SU-DHL-6 (cell line): Measurements from ENCODE around the gene DAO.

Experiments used
- H2AFZ ChIP-seq: fragments of 200-600 bp; sonication (generic); 2 replicates; pipeline ENCODE4 v1.6.1; 2014; ENCODE audit warnings: low read depth, mild to moderate bottlenecking, moderate library complexity, mixed read lengths, antibody characterized with exemption, low read length; ENCODE audit not compliant: severe bottlenecking
- H3F3A ChIP-seq: fragments of 200-600 bp; shearing (Covaris generic); 2 replicates; pipeline ENCODE4 v1.6.0; 2016; ENCODE audit warnings: antibody characterized with exemption, mild to moderate bottlenecking; ENCODE audit not compliant: insufficient read depth
- H3K27ac ChIP-seq: fragments of 200-600 bp; sonication (generic); 2 replicates; pipeline ENCODE4 v1.5.1; 2016; ENCODE audit warnings: low read depth, mild to moderate bottlenecking, low read length, moderate library complexity, mixed read lengths
- H3K27me3 ChIP-seq: fragments of 200-600 bp; sonication (generic), shearing (Covaris generic); 2 replicates; pipeline ENCODE4 v1.6.0; 2014; ENCODE audit warnings: mild to moderate bottlenecking, low read length
- H3K36me3 ChIP-seq: fragments of 200-600 bp; sonication (generic); 2 replicates; pipeline ENCODE4 v1.6.1; 2014; ENCODE audit warnings: mild to moderate bottlenecking, low read length, mixed read lengths
- H3K4me2 ChIP-seq: fragments of 300-600, 200-600 bp; shearing (Covaris generic), sonication (generic); 2 replicates; pipeline ENCODE4 v1.6.0; 2014; ENCODE audit warnings: low read length, low read depth, mild to moderate bottlenecking; ENCODE audit not compliant: poor library complexity, severe bottlenecking
- H3K4me3 ChIP-seq: fragments of 200-600 bp; sonication (generic); 2 replicates; pipeline ENCODE4 v1.5.1; 2014; ENCODE audit warnings: antibody characterized with exemption, low read length, mild to moderate bottlenecking, mixed read lengths; ENCODE audit not compliant: insufficient read depth, poor library complexity, severe bottlenecking
- H3K79me2 ChIP-seq: fragments of 200-600 bp; sonication (generic); 2 replicates; pipeline ENCODE4 v1.6.1; 2014; ENCODE audit warnings: mild to moderate bottlenecking, low read length, moderate library complexity; ENCODE audit not compliant: insufficient read depth
- H3K9ac ChIP-seq: fragments of 200-600 bp; sonication (generic); 2 replicates; pipeline ENCODE4 v1.7.0; 2014; ENCODE audit warnings: mild to moderate bottlenecking, low read length
- H3K9me2 ChIP-seq: fragments of 200-600 bp; sonication (generic); replicated peaks from 2 replicates; pipeline ENCODE4 v1.6.1; 2014; ENCODE audit warnings: low read length; ENCODE audit not compliant: insufficient read depth
- H3K9me3 ChIP-seq: fragments of 200-600 bp; sonication (generic); 2 replicates; pipeline ENCODE4 v1.6.1; 2014; ENCODE audit warnings: low read length, mixed read lengths; ENCODE audit not compliant: insufficient read depth
- H4K20me1 ChIP-seq: fragments of 200-600 bp; sonication (generic); 2 replicates; pipeline ENCODE4 v1.6.1; 2014; ENCODE audit warnings: low read depth, mild to moderate bottlenecking, antibody characterized with exemption, low read length, moderate library complexity, mixed read lengths
- EZH2phosphoT487 ChIP-seq: fragments of 200-600 bp; sonication (generic), shearing (Covaris generic); conservative IDR thresholded peaks from 2 replicates; pipeline ENCODE4 v1.6.1; 2018; ENCODE audit warnings: mild to moderate bottlenecking, antibody characterized with exemption, low read length, moderate library complexity, mixed read lengths
- TF ChIP-seq, protein P1 (sequence below): fragments of 200-600 bp; sonication (generic); IDR thresholded peaks from one replicate; pipeline ENCODE4 v1.5.1; 2017; ENCODE audit warnings: antibody characterized with exemption, mild to moderate bottlenecking, low read length, moderate library complexity; ENCODE audit not compliant: insufficient read depth, poor library complexity, severe bottlenecking

Gene DAO

DNA sequence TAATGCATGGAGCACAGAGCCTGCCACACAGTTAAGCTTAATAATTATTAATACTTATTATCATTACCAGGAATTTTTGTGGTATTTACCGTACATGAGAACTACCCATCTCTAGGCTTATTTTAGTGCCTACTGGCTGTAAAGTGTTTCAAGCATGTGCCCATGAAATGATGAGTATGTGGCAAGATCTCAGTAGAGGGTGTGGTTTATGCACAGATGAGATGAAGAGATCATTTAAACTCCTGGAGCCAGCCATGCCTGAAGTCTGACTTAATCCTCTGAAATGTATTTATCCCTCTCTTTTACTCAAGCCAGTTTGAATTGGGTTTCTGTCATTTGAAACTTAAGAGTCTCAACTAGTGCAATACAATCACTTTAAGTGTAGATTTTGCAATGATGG is 60.2 kb downstream of the DAO start:
- Histone ChIP-seq H3K79me2 (no peaks in the 10 kb centered on the region), H3K27me3 (no peaks in the 10 kb centered on the region), H3K4me3 (no peak overlapping the region), H3K9me3 (no peaks in the 10 kb centered on the region), H3K9me2 (no peaks in the 10 kb centered on the region), H2AFZ (no peak overlapping the region), H4K20me1 (no peaks in the 10 kb centered on the region), H3K27ac (no peak overlapping the region), H3K4me2 (no peak overlapping the region), H3K9ac (no peak overlapping the region), H3K36me3 (no peaks in the 10 kb centered on the region), H3F3A (no peaks in the 10 kb centered on the region)
- TF ChIP-seq, protein P1, sequence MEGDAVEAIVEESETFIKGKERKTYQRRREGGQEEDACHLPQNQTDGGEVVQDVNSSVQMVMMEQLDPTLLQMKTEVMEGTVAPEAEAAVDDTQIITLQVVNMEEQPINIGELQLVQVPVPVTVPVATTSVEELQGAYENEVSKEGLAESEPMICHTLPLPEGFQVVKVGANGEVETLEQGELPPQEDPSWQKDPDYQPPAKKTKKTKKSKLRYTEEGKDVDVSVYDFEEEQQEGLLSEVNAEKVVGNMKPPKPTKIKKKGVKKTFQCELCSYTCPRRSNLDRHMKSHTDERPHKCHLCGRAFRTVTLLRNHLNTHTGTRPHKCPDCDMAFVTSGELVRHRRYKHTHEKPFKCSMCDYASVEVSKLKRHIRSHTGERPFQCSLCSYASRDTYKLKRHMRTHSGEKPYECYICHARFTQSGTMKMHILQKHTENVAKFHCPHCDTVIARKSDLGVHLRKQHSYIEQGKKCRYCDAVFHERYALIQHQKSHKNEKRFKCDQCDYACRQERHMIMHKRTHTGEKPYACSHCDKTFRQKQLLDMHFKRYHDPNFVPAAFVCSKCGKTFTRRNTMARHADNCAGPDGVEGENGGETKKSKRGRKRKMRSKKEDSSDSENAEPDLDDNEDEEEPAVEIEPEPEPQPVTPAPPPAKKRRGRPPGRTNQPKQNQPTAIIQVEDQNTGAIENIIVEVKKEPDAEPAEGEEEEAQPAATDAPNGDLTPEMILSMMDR: no peak
- no peak for TF ChIP-seq EZH2phosphoT487

DNA sequence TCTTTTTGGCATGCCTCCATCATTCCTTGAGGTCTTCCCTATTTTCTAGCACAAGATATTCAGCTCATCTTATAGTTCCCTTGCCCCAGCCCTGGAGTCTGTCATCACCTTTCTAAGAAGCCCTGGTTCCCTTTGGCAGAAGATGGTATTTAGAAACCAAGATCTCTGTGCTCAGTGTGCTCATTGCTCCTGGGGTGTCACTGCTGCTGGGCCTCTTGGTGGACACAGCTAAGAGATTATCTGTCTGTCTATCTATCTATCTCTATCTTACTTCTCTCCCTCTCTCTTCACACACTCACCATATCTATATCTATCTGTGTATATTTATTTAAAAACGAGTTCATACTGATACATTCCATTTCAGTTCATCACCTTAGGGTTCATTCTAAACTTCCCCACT is 67.2 kb downstream of the DAO start:
- H3K4me3 ChIP-seq: no peak overlapping the region
- H3K36me3 ChIP-seq: no peaks in the 10 kb centered on the region
- no peaks in the 10 kb centered on the region for H3K9me2 ChIP-seq
- H4K20me1 ChIP-seq: no peaks in the 10 kb centered on the region
- no peak overlapping the region for H3K27ac ChIP-seq
- no peak overlapping the region for H3K4me2 ChIP-seq
- H3K9ac ChIP-seq: no peak overlapping the region
- TF ChIP-seq, protein P1: no peak
- no peak for TF ChIP-seq EZH2phosphoT487
- no peaks in the 10 kb centered on the region for H3K79me2 ChIP-seq
- no peaks in the 10 kb centered on the region for H3K27me3 ChIP-seq
- H2AFZ ChIP-seq: no peak overlapping the region
- no peaks in the 10 kb centered on the region for H3F3A ChIP-seq
- no peaks in the 10 kb centered on the region for H3K9me3 ChIP-seq

DNA sequence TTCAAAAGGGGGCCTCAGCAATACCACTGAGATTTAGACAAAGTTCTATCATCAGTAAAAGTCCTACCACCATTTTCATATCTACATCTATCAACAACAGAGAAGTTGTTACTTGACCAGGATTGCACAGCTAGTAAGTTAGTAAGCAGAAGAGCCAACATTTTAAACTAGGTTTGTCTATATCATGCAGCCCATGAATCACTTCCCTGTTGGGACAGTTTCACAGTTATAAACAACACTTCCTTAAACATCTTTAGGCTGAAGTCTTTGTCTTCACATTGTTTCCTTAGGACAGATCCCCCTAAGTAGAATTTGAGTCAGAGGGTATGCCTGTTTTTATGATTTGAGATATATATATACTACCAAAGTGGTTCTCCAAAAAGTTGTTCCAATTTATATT is 68.5 kb downstream of the DAO start:
- TF ChIP-seq EZH2phosphoT487: no peak
- TF ChIP-seq, protein P1: no peak
- Histone ChIP-seq H3K4me3 (no peak overlapping the region), H3K9ac (no peak overlapping the region)

More for the DNA sequence above, 68.5 kb downstream of the DAO start:
- no peaks in the 10 kb centered on the region for H3K9me3 ChIP-seq
- no peaks in the 10 kb centered on the region for H3K79me2 ChIP-seq
- H3K27me3 ChIP-seq: no peaks in the 10 kb centered on the region
- H3F3A ChIP-seq: no peaks in the 10 kb centered on the region
- H3K9me2 ChIP-seq: no peaks in the 10 kb centered on the region
- H2AFZ ChIP-seq: no peak overlapping the region
- no peaks in the 10 kb centered on the region for H4K20me1 ChIP-seq
- no peak overlapping the region for H3K27ac ChIP-seq
- no peaks in the 10 kb centered on the region for H3K36me3 ChIP-seq
- H3K4me2 ChIP-seq: no peak overlapping the region
